Measurements from ENCODE around the gene RXRA. TPM values are rescaled to one million over a fixed set of nuclear protein-coding genes. Genes with fewer than 3 reads are reported as not detected.

RXRA gene
- polyA plus RNA-seq, 1 donor = 37.2 TPM

GRCh38 chr9:134367791-134368490, 41.7 kb downstream of the RXRA start:
- peak; percentile 33 for DNase-seq

- DNase-seq = no peak
Measured at GRCh38 chr9:134368571-134368970, 42.3 kb downstream of the RXRA start.

DNA sequence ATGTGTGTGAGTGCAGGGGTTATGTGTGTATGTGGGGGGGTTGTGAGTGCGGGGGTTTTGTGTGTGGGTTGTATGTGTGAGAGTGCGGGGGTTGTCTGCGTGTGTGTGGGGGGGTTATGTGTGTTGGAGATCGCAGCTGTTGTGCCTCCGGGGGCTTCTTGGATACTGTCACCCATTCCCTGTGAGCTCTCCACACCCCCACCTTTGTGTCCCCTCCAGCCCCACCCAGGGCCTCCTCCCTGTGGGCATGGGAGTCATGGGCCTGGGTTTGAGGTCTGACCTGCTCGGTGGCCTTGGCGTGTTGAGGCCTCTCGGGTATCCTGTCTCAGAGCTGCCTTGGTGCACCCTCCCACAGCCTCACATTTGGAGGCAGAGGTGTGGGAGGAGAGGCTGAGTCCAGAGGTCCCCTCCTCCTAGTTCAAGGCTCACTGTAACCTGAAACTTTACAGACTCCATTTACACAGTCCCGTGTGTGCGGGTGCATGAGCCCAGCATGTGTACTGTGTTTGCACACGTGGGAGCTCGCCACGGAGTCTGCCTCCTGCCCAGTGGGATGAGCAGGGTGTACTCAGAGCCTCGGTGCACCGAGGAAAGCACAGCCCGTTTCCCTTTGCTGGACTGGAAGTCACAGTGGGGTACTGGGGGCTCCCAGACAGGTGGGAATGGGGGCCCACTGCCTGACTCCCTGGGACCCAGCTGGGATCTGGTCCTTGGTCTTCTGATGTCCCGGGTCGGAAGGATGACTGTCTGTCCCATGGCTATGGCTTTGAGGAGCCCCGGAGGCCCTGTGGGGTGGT, 43.4 kb downstream of the RXRA start:
- peak; percentile 29 for DNase-seq

- DNase-seq = no peak
Measured at GRCh38 chr9:134370213-134370492, 43.9 kb downstream of the RXRA start.

DNA sequence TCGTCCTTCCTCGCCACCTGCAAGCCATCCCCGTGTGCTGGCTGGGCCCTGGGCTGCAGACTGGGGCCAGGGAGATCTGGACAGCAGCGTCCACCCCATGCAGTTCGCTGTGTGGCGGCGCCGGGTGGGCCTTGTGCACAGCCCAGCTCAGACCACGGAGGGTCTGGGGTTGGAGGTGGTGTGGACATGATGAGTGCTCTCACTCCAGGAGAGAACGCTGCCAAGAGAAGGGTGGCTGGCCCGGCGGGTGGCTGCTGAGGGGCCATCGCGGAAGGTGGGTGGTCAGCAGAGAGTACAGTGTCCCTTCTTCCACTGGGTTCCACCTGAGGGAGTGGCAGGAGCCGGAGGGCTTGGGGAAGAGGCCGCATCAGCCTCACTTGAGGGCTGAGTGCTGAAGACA, 44.4 kb downstream of the RXRA start:
- DNase-seq = no peak

GRCh38 chr9:134371731-134372130, 45.5 kb downstream of the RXRA start:
- DNase-seq = no peak

GRCh38 chr9:134372581-134373267, 46.5 kb downstream of the RXRA start:
- DNase-seq = no peak

DNA sequence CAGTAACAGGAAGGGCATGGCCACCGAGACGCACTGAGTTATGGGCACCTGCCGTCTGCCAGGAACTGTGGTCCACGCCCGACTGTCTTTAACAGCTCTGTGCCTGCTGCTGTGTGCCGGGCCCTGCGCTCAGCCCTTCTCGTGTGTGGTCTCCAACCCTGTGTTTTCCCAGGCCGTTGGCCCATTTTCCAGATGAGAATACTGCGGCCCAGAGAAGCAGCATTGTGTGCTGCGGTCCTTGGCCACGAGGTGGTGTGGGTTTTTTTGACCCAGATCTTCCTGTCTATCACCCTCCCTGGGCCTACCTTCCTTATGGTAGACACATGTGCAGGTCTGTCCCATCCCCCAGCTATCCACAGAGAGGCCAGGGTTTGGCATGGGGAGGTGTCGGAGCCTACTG, 47.0 kb downstream of the RXRA start:
- DNase-seq = no peak

GRCh38 chr9:134373953-134374300, 47.7 kb downstream of the RXRA start:
- no peak for DNase-seq

- no peak for DNase-seq
Measured at GRCh38 chr9:134374301-134375010, 48.2 kb downstream of the RXRA start.

DNA sequence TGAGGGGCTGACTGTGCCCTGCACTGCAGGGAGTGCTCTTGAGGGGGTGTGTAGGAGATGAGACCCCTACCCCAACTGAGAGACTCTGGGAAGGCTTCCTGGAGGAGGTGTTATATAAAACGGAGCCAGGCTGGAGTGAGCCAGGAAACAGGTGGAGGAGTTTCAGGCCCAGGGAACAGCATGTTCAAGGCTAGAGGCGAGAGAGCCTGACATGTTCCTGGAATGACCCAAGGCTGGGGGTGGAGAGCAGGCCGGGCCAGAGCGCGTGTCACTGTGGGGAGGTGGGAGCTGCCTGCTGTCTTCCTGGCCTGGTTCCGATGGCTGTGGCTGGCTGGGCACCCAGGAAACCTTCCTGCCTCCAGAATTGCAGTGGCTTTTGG, 48.7 kb downstream of the RXRA start:
- no peak for DNase-seq

GRCh38 chr9:134375430-134376385, 49.5 kb downstream of the RXRA start:
- DNase-seq = peak; percentile 52

DNA sequence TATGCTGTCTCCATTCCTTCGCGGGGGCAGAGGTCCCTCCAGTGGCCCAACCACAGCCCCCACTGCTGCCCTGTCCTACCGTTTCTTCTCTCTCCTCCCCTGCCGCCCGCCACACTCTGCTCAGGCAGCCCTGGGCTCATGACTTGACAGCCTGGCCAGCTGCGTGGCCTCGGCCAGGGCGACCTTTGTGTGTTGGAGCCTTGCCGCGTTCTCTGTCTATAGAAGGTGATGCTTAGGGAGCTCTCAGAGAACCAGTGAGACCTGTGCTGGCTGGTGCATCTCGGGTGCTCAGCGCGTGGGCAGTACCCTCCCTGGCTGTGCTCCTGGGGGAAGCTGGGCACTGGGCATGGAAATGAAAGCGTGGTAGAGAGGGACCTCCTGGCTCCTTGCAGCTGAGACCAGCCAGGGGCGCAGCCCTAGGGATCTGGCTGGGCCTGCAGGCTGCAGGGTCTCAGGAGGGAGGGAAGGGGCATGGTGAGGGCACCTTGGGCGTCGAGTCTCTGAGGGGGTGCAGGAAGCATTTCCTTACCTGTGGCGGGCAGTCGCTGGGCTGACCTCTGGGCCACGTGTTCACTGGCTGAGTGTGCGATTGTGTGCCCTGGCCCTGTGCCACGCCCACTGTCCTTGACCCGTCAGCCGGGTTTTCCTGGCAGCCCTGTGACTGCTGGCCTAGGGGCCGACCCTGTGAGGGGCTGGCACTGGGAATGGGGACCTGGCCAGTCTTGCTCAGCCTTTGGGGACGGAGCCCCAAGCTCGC, 50.3 kb downstream of the RXRA start:
- no peak for DNase-seq

- no peak for DNase-seq
Measured at GRCh38 chr9:134377143-134377484, 50.9 kb downstream of the RXRA start.

GRCh38 chr9:134377976-134378375, 51.7 kb downstream of the RXRA start:
- no peak for DNase-seq

DNA sequence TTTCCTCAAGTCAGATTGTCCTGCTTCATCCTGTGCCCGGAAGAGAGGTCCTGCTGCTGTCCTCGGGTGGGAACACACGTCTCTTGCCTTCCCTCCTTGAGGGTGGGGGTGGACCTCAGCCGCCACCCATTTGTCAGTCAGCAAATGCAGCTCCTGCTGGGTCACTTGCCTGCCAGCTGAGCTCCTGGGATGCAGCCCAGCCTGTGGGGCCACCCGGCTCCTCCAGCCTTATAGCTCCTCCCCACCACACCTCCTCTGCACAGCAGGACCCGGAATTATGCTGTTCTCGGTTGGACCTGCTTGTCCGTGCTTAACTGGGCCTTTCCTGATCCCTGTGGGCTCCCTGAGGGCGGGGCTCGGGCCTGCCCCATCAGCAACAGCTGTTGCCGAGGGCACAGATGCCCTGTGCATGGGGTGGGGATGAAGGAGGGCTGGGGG, 52.7 kb downstream of the RXRA start:
- no peak for DNase-seq

GRCh38 chr9:134379831-134380365, 53.6 kb downstream of the RXRA start:
- DNase-seq = no peak

DNA sequence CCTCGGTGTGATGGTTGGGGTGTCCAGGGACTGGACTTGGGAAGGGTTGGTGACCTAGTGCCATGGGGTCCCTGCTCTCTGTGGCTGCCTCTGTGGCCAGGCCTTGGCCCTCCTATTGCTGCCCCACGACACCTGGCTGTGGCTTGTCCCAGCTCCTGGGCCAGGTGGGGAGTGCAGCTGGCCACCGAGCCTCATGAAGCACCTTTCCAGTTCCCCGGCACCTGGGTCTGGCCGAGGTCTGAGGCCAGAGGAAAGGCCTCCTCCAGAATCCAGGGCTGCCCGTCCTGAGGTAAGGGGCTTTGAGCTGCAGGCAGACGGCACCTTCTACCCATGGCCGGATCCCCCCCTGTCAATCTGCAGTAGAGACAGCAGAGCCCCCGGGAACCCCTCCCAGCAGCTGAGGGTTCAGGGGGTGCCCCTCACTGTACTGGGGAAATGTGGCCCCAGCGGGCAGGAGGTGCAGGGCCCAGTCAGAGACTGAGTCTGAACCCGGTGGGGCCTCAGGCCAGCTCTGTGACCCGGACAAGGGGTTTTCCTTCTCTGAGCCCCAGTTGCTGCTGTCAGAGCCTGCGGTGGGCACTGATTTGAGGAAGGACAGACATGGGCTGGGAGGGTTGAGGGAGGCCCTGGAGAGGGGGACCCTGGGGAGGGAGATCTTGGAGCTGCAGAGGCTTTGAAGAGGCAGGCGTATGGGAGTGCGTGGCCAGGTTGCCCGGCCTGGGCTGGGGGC, 54.5 kb downstream of the RXRA start:
- DNase-seq = no peak

DNA sequence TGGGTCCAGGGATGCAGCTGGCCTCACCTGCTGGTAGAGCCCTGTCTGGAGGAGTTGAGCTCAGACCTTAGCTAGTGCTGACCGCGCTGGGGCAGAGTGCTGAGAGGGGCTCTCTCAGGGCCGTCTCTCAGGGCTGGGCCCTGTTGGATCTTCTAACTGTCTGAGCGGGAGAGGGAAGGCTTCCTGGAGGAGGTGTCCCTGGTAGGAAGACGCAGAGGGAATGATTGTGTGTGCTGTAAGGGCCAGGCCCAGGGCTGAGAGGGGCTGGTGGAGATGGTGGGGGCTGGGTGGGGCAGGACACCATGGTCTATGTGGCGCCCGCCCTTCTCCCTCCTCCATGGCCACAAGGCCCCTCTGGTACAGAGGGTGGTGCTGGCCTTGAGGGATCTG, 55.0 kb downstream of the RXRA start:
- DNase-seq = no peak
